ENCODE results near the gene ZNF254.
"Not testable (repeated sequence)": the region's sequence is repeated elsewhere in the genome, so short reads cannot be mapped to it uniquely, and the experiment has no call there.

The ZNF254 gene

DNA sequence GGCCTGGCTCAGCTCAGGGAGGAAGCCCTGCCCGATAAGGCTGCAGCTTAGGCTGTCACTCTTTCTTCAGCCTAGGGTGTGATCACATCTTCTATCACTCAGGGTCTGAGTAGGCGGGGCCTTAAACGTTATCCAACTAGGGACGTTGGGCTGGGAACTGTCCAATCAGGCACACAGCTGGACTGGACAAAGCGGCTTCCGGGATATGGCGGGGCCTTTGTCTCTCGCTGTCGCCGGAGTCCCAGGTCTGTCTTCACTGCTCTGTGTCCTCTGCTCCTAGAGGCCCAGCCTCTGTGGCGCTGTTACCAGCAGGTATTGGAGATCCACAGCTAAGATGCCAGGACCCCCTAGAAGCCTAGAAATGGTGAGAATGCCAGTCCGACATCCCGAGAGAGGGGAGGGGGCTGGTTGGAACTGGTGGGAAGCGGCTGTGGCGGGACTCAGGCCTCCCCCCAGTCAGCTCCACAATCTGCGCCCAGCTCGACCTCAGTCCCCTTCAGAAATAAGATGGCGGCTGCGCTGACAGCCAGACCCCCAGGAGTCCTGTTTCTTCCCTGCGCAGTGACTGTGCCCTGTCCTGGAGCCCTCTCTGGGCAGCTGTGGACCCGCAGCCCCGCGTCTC, at the start of gene ZNF254:
TSS of gene ZNF254 (plus strand) at position 214 of the 622 bp plus-strand sequence. CDS start at position 335, 121 bp downstream.
- peak; percentile 95 for DNase-seq (ENCODE audit: low read depth)
- TF ChIP-seq, protein P1, sequence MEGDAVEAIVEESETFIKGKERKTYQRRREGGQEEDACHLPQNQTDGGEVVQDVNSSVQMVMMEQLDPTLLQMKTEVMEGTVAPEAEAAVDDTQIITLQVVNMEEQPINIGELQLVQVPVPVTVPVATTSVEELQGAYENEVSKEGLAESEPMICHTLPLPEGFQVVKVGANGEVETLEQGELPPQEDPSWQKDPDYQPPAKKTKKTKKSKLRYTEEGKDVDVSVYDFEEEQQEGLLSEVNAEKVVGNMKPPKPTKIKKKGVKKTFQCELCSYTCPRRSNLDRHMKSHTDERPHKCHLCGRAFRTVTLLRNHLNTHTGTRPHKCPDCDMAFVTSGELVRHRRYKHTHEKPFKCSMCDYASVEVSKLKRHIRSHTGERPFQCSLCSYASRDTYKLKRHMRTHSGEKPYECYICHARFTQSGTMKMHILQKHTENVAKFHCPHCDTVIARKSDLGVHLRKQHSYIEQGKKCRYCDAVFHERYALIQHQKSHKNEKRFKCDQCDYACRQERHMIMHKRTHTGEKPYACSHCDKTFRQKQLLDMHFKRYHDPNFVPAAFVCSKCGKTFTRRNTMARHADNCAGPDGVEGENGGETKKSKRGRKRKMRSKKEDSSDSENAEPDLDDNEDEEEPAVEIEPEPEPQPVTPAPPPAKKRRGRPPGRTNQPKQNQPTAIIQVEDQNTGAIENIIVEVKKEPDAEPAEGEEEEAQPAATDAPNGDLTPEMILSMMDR (IDR thresholded peaks at IDR 0.05; ENCODE audit: control insufficient read depth, extremely low read depth, insufficient read depth), result no peak

DNA sequence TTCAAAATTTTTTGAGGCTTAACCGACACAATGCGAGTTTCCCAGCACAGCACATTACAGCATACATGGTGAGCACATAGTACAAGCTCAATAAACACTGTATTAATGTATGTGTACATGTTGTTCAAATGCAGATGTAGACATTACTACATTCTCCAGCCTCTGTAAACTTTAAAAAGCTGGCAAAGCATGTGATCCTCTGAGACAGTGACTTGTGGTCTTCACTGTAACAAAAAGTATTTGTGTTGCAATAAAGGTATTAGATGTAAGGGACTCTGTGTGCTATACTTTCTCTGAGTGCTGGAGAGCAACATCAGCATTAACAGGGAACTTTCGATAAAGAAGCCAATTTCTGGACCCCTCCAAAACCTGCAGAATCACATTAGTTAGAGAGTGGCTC, 46.4 kb upstream of the ZNF254 start:
- TF ChIP-seq, protein P1 (IDR thresholded peaks at IDR 0.05; ENCODE audit: control insufficient read depth, extremely low read depth, insufficient read depth), result no peak
- no peak overlapping the region for H3K4me3 ChIP-seq (ENCODE audit: low read depth, low read length)
- no peak for DNase-seq (ENCODE audit: low read depth)

More for the DNA sequence above, at the start of gene ZNF254:
- H3K4me3 ChIP-seq (ENCODE audit: low read depth, low read length), result peak within 1 kb of the TSS; percentile 92

DNA sequence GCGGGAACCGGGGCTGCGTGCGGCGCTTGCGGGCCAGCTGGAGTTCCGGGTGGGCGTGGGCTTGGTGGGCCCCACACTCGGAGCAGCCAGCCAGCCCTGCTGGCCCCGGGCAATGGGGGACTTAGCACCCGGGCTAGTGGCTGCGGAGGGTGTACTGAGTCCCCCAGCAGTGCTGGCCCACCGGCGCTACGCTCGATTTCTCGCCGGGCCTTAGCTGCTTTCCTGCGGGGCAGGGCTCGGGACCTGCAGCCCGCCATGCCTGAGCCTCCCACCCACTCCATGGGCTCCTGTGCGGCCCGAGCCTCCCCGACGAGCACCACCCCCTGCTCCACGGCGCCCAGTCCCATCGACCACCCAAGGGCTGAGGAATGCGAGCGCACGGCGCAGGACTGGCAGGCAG, 45.7 kb upstream of the ZNF254 start:
- DNase-seq (ENCODE audit: low read depth); H3K4me3 ChIP-seq (ENCODE audit: low read depth, low read length): not testable (repeated sequence)

DNA sequence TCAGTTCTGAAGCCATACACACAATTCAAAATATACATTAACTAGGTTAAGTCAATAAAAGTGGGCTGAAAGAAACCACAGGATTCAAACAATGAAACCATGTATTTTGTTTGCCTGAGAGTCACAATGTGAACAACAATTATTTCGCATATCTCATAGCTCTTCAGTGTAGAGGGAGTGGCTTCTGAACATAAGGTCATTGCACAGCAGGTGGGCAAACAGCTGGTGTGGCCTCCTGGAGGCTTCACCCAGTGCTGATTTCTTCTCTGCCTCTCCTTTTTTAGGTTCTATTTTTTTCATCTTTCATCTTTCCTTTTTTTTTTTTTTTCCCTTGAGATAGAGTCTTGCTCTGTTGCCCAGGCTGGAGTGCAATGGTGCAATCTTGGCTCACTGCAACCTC, 40.4 kb upstream of the ZNF254 start:
- H3K4me3 ChIP-seq (ENCODE audit: low read depth, low read length), result no peak overlapping the region
- TF ChIP-seq, protein P1 (IDR thresholded peaks at IDR 0.05; ENCODE audit: control insufficient read depth, extremely low read depth, insufficient read depth), result no peak
- no peak for DNase-seq (ENCODE audit: low read depth)

DNA sequence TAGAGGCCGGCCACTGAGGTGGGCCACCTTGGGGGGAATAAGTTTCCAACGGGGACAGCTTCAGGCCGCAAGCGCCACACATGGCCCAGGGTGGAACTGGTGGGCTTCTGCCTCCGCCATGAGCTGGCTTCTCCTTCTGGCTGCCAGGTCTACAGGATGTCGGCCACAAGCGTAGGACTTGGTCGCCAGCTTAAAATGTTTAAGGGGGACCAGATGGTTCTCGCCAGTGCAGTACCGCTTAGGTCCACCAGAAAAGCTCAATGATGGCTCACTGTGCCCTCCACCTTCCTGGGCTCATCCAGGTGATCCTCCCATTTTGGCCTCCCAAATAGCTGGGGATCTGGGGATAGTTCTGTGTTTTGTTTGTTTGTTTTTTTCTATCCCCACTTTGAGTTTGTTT, 38.7 kb upstream of the ZNF254 start:
- H3K4me3 ChIP-seq (ENCODE audit: low read depth, low read length), result no peak overlapping the region
- DNase-seq (ENCODE audit: low read depth), result no peak
- TF ChIP-seq, protein P1 (IDR thresholded peaks at IDR 0.05; ENCODE audit: control insufficient read depth, extremely low read depth, insufficient read depth), result no peak

DNA sequence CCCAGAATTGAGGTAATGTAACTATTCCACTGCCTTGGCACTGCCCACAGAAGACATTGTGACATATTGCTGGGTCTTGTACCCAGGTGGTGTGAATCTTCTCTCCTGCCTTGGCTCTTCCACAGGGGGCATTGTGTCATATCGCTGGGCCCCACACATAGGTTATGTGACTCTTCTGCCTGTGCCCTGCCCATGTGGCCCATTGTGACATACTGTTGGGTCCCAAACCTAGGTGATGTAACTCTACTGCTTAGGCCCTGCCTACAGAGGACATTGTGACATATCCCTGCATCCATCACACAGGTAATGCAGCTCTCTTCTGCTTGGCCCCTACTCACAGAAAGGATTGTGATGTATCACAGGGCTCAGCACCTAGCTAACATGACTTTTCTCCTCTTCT, 37.5 kb upstream of the ZNF254 start:
- DNase-seq (ENCODE audit: low read depth), result no peak
- TF ChIP-seq, protein P1 (IDR thresholded peaks at IDR 0.05; ENCODE audit: control insufficient read depth, extremely low read depth, insufficient read depth), result no peak
- H3K4me3 ChIP-seq (ENCODE audit: low read depth, low read length), result no peak overlapping the region

DNA sequence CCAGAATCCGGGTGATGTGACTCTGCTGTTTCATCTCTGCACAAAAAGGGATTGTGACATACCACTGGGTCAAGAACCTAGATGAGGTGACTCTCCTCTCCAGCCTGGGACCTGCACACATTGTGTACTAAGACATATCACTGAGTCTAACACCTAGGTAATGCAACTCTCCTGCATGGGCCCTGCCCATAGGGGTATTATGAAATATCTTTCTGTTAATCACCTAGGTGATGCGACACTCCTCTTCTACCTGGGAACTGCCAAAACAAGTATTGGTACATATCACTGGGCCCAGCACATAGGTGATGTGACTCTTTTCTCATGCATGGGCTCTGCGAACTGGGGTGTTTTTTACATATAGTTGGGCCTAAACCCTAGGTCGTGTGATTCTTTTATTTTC, 35.5 kb upstream of the ZNF254 start:
- DNase-seq (ENCODE audit: low read depth), result no peak
- no peak overlapping the region for H3K4me3 ChIP-seq (ENCODE audit: low read depth, low read length)
- TF ChIP-seq, protein P1 (IDR thresholded peaks at IDR 0.05; ENCODE audit: control insufficient read depth, extremely low read depth, insufficient read depth), result no peak

All from LNCaP clone FGC (cell line).